Naive thymus-derived CD8-positive, alpha-beta T cell (primary cell): ENCODE results near the gene EHBP1. TPM values are rescaled to one million over a fixed set of nuclear protein-coding genes. Genes with fewer than 3 reads are reported as not detected.
"Not testable (repeated sequence)": the region's sequence is repeated elsewhere in the genome, so short reads cannot be mapped to it uniquely, and the experiment has no call there.

Experiments used
- ATAC-seq, 2 donors: fragments of 150-1000 bp; cut with Tn5 transposase in 1 of 2; sonication (Bioruptor Pico), chemical (Tn5 transposase) in 1 of 2; 1 replicate in 1 of 2; 2 replicates in 1 of 2; pipeline ENCODE4 v1.10.0; 2021; ENCODE audit warnings: mild to moderate bottlenecking in 2 of 2, moderate library complexity in 2 of 2
- POLR2A ChIA-PET: fragments of 350-600 bp; sonication (Branson Sonifier 250); formaldehyde crosslinking; loops from one replicate; lab custom pipeline; 2021; ENCODE audit warnings: antibody characterized with exemption; lab: Charles Lee
- DNase-seq, 10 donors: peaks; one replicate each; pipeline versions ENCODE4 v3.0.0 to v3.0.0-alpha.2; 2020 to 2022
- H3K27ac Mint-ChIP-seq, 10 donors: one replicate each; pipeline ENCODE4 v1.8.0; 2020 to 2022; ENCODE audit warnings: mild to moderate bottlenecking in 10 of 10, mixed read lengths in 10 of 10, moderate library complexity in 4 of 10, inconsistent platforms in 1 of 10
- H3K27me3 Mint-ChIP-seq, 5 donors: one replicate each; pipeline ENCODE4 v1.8.0; 2021 to 2022; ENCODE audit warnings: mixed read lengths in 5 of 5
- H3K36me3 Mint-ChIP-seq, 3 donors: one replicate each; pipeline ENCODE4 v1.8.0; 2020 to 2022; ENCODE audit warnings: mixed read lengths in 3 of 3, mild to moderate bottlenecking in 2 of 3, inconsistent platforms in 1 of 3
- H3K4me1 Mint-ChIP-seq, 4 donors: one replicate each; pipeline ENCODE4 v1.8.0; 2021 to 2022; ENCODE audit warnings: mixed read lengths in 4 of 4
- H3K4me3 Mint-ChIP-seq, 10 donors: one replicate each; pipeline ENCODE4 v1.8.0; 2020 to 2022; ENCODE audit warnings: mild to moderate bottlenecking in 10 of 10, mixed read lengths in 10 of 10, moderate library complexity in 6 of 10, inconsistent platforms in 1 of 10
- H3K9me3 Mint-ChIP-seq, 9 donors: one replicate each; pipeline ENCODE4 v1.8.0; 2020 to 2022; ENCODE audit warnings: mixed read lengths in 9 of 9, mild to moderate bottlenecking in 3 of 9, inconsistent platforms in 1 of 9, moderate library complexity in 1 of 9
- polyA plus RNA-seq, 3 donors: library from polyadenylated mRNA; unstranded; fragments of 300-500 nt; fragmentation: Illumina TruSeq; gene quantifications; one replicate each; pipeline ENCODE4 v1.2.3, GENCODE V29; 2021
- total RNA-seq, 8 experiments: library from RNA in 2 of 8; stranded (reverse) in 2 of 8; gene quantifications; one replicate each; pipeline ENCODE4 v1.2.3 and lab custom pipeline; 2021 to 2026

EHBP1 gene
- total and polyA plus RNA-seq, 5 experiments from 2014 or later, result 9.8 to 30.8 (median 10.3) TPM

DNA sequence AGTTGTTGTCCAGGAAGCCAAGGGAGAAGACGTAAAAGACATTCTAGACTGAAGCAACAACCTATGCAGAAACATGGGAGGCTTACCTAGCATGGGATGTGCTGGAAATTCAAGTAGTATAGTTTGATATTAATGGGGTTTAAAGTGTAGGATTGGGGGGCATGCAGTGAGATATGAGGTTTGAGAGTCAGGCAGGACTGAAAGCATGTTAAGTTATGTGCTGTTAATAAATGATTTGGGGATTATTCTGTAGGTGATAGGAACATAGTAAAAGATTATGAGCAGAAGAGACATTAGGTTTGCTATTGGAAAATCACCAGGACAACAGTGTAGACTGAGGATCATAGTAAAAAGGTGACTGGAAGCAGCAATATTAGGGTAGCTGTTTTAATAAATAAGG lies 3.2 kb downstream of the EHBP1 start:
- Mint-ChIP-seq H3K27ac (peak overlapping the region in 1 of 10 donors; percentile 1), H3K36me3 (peaks cover 5 to 9% (median 6%) of the 10 kb centered on the region in 3 donors), H3K9me3 (peaks cover 0 to 3% (median 0%) of the 10 kb centered on the region in 9 donors), H3K4me3 (peak overlapping the region in 6 of 10 donors; percentile 1 to 28 (median 8)), H3K4me1 (peaks cover 25 to 39% (median 36%) of the 10 kb centered on the region in 4 donors), H3K27me3 (no peaks in the 10 kb centered on the region)
- POLR2A ChIA-PET, result no interaction called here
- DNase-seq, result no peak
- no peak for ATAC-seq

DNA sequence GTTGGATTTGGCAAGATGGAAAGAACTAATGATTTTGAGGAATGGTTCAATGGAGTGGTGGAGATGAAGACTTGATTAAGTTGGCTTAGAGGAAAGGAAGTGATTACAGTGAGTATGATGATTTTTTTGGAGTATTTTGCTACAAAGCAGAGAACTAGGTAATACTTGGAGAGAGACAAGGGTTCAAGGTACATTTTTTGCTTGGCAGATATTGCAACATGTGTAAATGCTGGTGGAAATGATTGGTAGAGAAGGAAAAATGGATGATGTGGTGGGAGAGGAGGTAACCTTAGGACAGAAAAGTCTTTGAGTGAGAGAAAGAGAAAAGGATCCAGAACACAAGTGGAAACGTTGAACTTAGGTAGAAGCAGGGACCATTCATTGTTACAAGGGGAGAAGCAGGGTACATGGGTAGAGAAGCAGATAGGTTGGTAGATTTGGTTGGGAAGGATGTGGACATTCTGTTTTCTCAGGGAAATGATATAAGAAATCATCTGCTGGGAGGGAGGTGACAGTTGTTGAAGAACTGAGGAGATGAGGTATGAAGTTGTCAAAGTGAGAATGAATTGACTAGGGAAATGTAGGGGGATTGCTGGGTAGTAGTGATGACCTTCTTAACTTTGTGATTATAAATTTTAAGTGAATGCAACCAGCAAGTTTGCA lies 6.5 kb downstream of the EHBP1 start:
- Mint-ChIP-seq H3K36me3 (peaks cover 0 to 19% (median 18%) of the 10 kb centered on the region in 3 donors), H3K9me3 (peaks cover 0 to 3% (median 0%) of the 10 kb centered on the region in 9 donors), H3K4me3 (no peak overlapping the region), H3K4me1 (peaks cover 18 to 25% (median 24%) of the 10 kb centered on the region in 4 donors), H3K27ac (no peak overlapping the region), H3K27me3 (no peaks in the 10 kb centered on the region)
- ATAC-seq (no peak), DNase-seq (no peak)
- POLR2A ChIA-PET, result no interaction called here

DNA sequence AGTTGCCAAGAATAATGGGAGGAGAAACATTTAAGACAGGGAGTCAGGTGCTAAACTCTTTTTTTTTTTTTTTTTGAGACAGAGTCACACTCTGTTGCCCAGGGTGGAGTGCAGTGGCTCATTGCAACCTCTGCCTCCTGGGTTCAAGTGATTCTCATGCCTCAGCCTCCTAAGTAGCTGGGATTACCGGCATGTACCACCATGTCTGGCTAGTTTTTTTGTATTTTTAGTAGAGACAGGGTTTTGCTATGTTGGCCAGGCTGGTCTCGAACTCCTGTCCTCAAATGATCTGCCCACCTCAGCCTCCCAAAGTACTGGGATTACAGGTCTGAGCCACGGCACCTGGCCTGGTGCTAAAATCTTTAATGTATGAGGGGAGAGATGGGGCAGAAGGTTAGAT lies 7.7 kb downstream of the EHBP1 start:
- POLR2A ChIA-PET, ATAC-seq, H3K27me3 Mint-ChIP-seq, DNase-seq, H3K4me3 Mint-ChIP-seq, H3K9me3 Mint-ChIP-seq, H3K27ac Mint-ChIP-seq: not testable (repeated sequence)
- Mint-ChIP-seq H3K36me3 (peaks cover 0 to 22% (median 18%) of the 10 kb centered on the region in 3 donors), H3K4me1 (peaks cover 16 to 21% (median 18%) of the 10 kb centered on the region in 4 donors)

DNA sequence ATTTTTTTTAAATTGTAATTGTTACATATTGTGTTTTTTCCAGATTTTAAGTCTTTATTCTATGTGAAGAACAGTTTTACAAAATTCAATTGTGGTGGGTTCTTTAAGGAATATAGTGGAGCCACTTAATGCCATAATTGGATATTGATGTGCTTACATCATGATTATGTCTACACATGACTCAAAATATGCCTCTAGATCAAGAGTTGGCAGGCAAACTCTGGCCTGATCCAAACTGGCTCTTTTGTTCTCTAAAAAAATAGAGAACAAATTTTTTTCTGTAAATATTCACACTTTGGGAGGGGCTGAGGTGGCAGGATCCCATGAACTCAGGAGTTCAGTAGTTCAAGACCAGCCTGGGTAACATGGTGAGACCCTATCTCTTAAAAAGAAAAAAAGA lies 8.3 kb downstream of the EHBP1 start:
- no peak overlapping the region for H3K4me3 Mint-ChIP-seq
- POLR2A ChIA-PET, result no interaction called here
- DNase-seq, result no peak
- peaks cover 0 to 19% (median 19%) of the 10 kb centered on the region in 3 donors for H3K36me3 Mint-ChIP-seq
- H3K4me1 Mint-ChIP-seq, result peaks cover 11 to 16% (median 13%) of the 10 kb centered on the region in 4 donors
- no peak for ATAC-seq
- no peak overlapping the region for H3K27ac Mint-ChIP-seq
- no peaks in the 10 kb centered on the region for H3K27me3 Mint-ChIP-seq
- peaks cover 0 to 1% (median 0%) of the 10 kb centered on the region in 9 donors for H3K9me3 Mint-ChIP-seq

DNA sequence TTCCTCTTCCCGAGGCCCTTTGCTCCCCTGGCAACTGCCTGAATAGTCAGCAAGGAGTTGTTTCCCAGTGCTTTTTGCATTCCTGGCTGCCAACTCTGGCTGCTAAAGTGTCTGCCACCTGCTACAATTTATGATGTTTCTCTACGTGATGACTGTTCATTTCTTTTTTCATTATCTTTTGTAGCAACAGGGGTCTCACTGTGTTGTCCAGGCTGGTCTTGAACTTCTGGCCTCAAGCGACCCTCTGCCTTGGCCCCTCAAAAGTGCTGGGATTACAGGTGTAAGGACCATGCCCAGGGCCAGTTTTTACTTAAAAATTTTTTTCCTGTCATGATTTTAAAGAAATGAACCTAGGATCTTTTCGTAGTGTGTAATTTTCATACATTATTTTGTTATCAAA lies 11.3 kb downstream of the EHBP1 start:
- H3K9me3 Mint-ChIP-seq, result peaks cover 0 to 5% (median 0%) of the 10 kb centered on the region in 9 donors
- peak overlapping the region in 2 of 10 donors; percentile 32 to 33 for H3K27ac Mint-ChIP-seq
- peaks cover 6 to 32% (median 22%) of the 10 kb centered on the region in 3 donors for H3K36me3 Mint-ChIP-seq
- no peaks in the 10 kb centered on the region for H3K27me3 Mint-ChIP-seq
- peaks cover 8 to 17% (median 11%) of the 10 kb centered on the region in 4 donors for H3K4me1 Mint-ChIP-seq
- H3K4me3 Mint-ChIP-seq, result no peak overlapping the region
- DNase-seq, result no peak
- ATAC-seq, result no peak
- POLR2A ChIA-PET, result no interaction called here

DNA sequence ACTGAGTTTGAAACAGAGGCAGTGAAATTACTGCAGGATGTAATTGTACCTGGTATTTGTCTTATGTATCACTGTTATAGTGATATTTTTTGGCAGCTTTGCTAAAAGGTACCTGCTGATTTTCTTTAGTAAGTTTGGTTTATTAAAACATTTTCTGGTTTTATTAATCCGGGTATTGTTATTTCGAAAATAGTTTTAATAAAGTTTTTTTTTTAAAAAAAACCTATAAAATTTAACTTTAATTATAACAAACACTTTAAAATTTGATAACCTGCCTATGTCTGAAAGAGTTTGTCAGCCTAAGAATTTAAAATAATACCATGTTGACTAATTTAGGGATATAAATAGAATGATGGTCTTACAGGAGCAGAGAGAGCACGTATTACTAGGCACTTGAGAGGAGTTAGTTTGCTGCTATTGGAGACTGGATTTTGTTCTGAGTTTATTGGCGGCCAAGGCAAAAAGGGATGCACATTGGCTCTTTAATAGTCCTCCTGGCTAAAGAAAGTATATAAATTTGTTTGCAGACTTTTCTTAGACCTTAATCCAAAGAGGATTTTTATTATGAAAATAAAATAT lies 12.1 kb downstream of the EHBP1 start:
- Mint-ChIP-seq H3K27me3 (no peaks in the 10 kb centered on the region), H3K4me1 (peaks cover 8 to 17% (median 12%) of the 10 kb centered on the region in 4 donors), H3K4me3 (no peak overlapping the region), H3K36me3 (peaks cover 8 to 40% (median 24%) of the 10 kb centered on the region in 3 donors), H3K9me3 (peaks cover 0 to 13% (median 5%) of the 10 kb centered on the region in 9 donors), H3K27ac (no peak overlapping the region)
- ATAC-seq (no peak), DNase-seq (no peak)
- POLR2A ChIA-PET, result no interaction called here

DNA sequence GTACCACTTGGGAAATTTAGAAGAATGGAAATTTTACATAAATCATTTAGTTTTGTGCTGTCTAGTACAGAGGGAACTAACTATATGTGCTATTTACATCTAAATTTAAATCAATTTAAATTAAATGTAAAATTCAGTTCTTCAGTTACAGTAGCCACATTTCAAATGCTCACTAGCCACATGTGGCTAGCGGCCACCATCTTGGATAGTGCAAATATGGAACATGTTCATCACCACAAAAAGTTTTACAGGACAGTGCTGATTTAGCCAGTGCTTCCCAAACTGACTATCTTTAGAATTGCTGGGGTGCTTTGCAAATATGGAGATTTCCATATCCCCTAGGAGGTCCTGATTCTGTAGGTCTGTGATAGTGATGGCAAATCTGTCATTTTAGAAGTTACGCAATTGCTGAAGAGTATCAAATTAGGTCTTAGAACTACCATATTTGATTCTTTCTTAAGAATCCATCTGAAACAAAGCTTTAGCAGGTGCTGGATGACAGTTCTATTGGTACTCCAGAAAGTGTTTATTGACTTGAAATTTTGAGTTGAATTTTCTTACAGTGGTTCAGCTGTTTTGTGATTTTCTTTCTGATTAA lies 12.8 kb downstream of the EHBP1 start:
- H3K4me1 Mint-ChIP-seq, result peaks cover 8 to 19% (median 12%) of the 10 kb centered on the region in 4 donors
- H3K9me3 Mint-ChIP-seq, result peaks cover 0 to 21% (median 12%) of the 10 kb centered on the region in 9 donors
- H3K4me3 Mint-ChIP-seq, result no peak overlapping the region
- ATAC-seq (no peak), DNase-seq (no peak)
- peaks cover 15 to 47% (median 30%) of the 10 kb centered on the region in 3 donors for H3K36me3 Mint-ChIP-seq
- POLR2A ChIA-PET, result no interaction called here
- H3K27me3 Mint-ChIP-seq, result no peaks in the 10 kb centered on the region
- H3K27ac Mint-ChIP-seq, result no peak overlapping the region

DNA sequence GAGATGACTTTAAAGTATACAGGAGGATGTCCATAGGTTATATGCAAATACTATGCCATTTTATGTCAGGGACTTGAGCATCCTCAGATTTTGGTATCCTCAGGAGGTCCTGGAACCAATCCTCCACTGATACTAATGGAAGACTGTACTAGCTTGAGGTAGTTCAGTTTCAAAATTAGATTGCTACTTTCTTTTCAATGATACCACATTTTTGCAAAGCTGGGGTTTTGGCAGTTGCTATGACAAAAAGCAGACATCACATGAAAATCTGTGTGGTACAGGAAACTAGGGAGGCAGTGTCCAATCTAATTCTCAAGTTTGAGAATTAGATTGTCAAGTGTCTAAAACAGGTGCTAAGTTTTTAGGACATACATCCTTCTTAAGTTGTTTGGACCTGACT lies 14.2 kb downstream of the EHBP1 start:
- H3K36me3 Mint-ChIP-seq, result peaks cover 26 to 50% (median 36%) of the 10 kb centered on the region in 3 donors
- no peak overlapping the region for H3K4me3 Mint-ChIP-seq
- POLR2A ChIA-PET, result no interaction called here
- no peaks in the 10 kb centered on the region for H3K27me3 Mint-ChIP-seq
- peaks cover 0 to 32% (median 18%) of the 10 kb centered on the region in 9 donors for H3K9me3 Mint-ChIP-seq
- H3K27ac Mint-ChIP-seq, result no peak overlapping the region
- no peak for DNase-seq
- no peak for ATAC-seq
- H3K4me1 Mint-ChIP-seq, result peaks cover 11 to 18% (median 16%) of the 10 kb centered on the region in 4 donors

DNA sequence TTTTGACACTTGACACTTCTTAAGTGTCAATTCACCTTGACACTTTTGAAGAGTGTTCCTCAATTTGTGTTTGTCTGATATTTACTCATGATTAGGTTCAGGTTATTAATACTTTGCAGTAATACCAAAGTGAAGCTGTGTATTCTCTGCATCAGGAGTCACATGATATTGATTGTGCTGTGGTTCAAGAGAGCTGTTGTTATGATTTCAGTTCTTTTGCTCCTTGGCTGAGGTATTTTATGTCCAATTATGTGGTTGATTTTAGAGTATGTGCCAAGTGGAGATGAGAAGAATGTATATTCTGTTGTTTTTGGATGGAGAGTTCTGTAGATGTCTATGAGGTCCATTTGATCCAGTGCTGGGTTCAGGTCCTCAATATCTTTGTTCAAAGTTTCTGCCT lies 17.2 kb downstream of the EHBP1 start:
- H3K4me1 Mint-ChIP-seq, result peaks cover 14 to 40% (median 27%) of the 10 kb centered on the region in 4 donors
- H3K27ac Mint-ChIP-seq, result no peak overlapping the region
- H3K36me3 Mint-ChIP-seq, result peaks cover 21 to 47% (median 26%) of the 10 kb centered on the region in 3 donors
- ATAC-seq, result no peak
- POLR2A ChIA-PET, result no interaction called here
- H3K9me3 Mint-ChIP-seq, result peaks cover 0 to 32% (median 18%) of the 10 kb centered on the region in 9 donors
- H3K4me3 Mint-ChIP-seq, result no peak overlapping the region
- DNase-seq, result no peak
- no peaks in the 10 kb centered on the region for H3K27me3 Mint-ChIP-seq

DNA sequence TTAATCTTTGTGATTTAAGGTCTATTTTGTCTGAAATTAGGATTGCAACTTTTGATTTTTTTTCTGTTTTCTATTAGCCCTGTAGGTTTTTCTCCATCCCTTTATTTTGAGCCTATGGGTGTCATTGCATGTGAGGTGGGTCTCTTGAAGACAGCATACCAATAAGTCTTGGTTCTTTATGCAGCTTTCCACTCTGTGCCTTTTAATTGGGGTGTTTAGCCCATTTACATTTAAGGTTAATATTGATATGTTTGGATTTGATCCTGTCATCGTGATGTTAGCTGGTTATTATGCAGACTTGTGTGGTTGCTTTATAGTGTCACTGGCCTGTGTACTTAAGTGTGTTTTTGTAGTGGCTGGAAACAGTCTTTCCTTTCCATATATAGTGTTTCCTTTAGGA lies 17.7 kb downstream of the EHBP1 start:
- H3K27ac Mint-ChIP-seq, result no peak overlapping the region
- peaks cover 16 to 40% (median 29%) of the 10 kb centered on the region in 4 donors for H3K4me1 Mint-ChIP-seq
- no peak for ATAC-seq
- H3K36me3 Mint-ChIP-seq, result peaks cover 21 to 47% (median 26%) of the 10 kb centered on the region in 3 donors
- POLR2A ChIA-PET, result interaction anchor here (0.6 kb wide), 2 partner anchors 18 to 401 kb away, joined by 3 read pairs; partner anchors contain the start of gene EHBP1
- peaks cover 0 to 32% (median 18%) of the 10 kb centered on the region in 9 donors for H3K9me3 Mint-ChIP-seq
- no peak for DNase-seq
- H3K4me3 Mint-ChIP-seq, result no peak overlapping the region
- H3K27me3 Mint-ChIP-seq, result no peaks in the 10 kb centered on the region

DNA sequence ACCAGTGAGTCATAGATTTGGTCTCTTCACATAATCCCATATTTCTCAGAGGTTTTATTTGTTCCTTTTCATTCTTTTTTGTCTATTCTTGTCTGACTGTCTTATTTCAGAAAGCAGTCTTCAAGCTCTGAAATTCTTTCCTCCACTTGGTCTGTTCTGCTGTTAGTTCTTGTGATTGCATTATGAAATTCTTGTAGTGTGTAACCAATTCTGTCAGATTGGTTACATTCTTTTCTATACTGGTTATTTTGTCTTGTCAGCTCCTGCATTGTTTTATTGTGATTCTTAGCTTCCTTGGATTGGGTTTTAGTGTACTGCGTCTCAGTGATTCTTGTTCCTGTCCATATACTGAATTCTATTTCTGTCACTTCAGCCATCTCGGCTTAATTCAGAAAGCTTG lies 18.6 kb downstream of the EHBP1 start:
- Mint-ChIP-seq H3K4me3 (no peak overlapping the region), H3K27me3 (no peaks in the 10 kb centered on the region), H3K9me3 (peaks cover 0 to 32% (median 18%) of the 10 kb centered on the region in 9 donors), H3K36me3 (peaks cover 21 to 40% (median 26%) of the 10 kb centered on the region in 3 donors), H3K27ac (peak overlapping the region in 2 of 10 donors; percentile 6 to 15), H3K4me1 (peaks cover 16 to 38% (median 27%) of the 10 kb centered on the region in 4 donors)
- DNase-seq (no peak), ATAC-seq (no peak)
- POLR2A ChIA-PET, result interaction anchor here (0.6 kb wide), 1 partner anchor 402 kb away, joined by 3 read pairs; no protein-coding TSS in a partner anchor

DNA sequence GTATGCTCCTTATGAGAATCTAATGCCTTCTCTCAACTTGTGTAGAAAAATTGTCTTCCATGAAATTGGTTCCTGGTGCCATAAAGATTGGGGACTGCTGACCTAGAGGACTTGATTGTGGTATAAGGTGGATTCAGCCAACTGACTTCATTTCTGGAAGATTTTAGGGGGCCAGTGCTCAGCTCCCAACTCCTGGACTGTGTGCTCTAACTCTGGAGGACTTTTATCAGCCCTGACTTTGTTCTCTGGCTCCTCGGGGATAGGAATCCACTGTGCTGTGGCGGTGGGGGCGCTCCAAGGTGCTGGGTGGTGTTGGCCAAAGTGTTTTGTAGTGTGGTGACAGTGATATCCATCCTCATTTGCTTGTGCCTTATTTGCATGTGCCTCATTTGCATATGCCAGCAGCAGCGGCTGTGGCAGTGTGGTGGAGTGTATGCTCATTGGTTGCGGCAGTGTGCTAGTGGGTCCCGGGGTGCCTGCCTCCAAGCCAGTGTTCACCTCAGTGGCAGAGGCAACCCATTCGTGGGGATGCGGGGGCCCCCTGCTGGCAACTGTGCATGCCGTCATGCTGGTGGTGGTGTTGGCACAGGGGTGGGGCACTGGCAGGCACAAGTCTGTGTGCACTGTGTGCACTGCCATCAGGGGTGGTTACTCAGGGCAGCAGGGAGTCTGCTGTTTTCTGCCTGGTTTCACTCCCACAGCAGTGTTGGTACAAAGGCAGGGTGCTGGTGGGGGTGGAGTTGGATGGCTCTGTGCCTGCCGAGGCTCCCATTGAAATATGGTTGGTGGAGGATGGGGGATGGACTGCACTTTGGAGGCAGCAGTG lies 19.6 kb downstream of the EHBP1 start:
- Mint-ChIP-seq H3K27me3 (no peaks in the 10 kb centered on the region), H3K4me3 (no peak overlapping the region), H3K9me3 (peaks cover 2 to 32% (median 19%) of the 10 kb centered on the region in 9 donors), H3K27ac (peak overlapping the region in 2 of 10 donors; percentile 17 to 39), H3K4me1 (peaks cover 16 to 37% (median 25%) of the 10 kb centered on the region in 4 donors), H3K36me3 (peaks cover 18 to 39% (median 26%) of the 10 kb centered on the region in 3 donors)
- DNase-seq (peak in 5 of 10 donors; percentile 5 to 14 (median 7)), ATAC-seq (peak in 1 of 2 donors; percentile 27)
- POLR2A ChIA-PET, result no interaction called here
